HG03097 (cell line): ENCODE measurements around the gene EPHB1.
A peak's percentile ranks its signal among the peaks of the same experiment; 100 is the strongest.

Experiments
- ATAC-seq: cut with Tn5 transposase; IDR thresholded peaks from one replicate; pipeline ENCODE4 v1.9.1; 2021; ENCODE audit not compliant: unreplicated experiment, low FRiP score

Gene EPHB1

DNA sequence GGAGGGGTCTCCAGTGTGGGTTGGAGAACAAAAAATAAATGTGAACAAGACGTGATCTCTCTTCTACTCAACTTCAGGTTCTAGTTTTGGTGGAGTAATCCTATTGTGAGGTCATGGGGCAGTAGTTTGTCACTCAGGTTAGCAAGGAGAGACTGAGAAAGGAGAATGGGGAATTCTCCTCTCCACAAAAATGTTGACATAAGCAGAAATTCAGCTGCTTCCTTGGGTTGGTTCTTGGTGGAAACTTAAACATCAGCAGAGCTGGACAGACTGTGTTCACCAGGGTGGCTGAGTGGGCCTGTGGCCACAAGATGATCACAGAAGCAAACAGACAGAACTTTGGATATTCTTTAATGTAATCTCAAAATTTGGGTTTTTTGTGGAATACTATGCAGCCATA is 78.7 kb downstream of the EPHB1 start:
- no peak for ATAC-seq

DNA sequence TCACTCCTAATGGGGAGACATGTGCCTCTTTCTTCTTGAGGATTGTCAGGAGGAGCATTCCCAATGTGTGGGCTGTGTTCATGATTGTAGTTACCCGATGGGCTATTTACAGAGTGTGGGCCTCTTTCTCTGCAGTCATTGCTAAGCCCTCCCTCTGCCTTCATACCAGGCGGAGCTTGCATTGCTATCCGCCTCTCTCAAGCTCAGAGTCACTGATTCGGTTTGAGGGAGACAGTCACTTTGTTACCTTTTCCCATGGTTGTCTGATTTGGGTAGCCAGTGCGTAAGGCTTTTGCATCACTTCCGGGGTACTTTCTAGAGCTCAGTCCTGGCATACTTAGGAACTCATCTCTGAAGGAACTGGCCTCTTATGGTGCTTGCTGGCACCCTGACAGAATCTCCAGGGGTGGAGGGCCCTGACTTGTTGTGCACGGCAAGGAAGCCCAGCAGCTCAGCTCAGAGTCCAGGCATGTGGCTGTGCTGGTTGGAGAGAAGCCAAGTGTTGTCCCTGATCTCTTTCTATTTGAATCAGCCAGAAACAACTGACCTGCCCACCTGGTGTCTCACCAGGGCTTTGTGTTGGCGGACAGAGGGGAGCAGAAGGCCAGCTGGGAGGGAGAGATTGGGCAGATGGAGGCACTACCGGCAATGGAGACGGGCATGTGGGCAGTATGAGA is 79.8 kb downstream of the EPHB1 start:
- ATAC-seq: no peak

DNA sequence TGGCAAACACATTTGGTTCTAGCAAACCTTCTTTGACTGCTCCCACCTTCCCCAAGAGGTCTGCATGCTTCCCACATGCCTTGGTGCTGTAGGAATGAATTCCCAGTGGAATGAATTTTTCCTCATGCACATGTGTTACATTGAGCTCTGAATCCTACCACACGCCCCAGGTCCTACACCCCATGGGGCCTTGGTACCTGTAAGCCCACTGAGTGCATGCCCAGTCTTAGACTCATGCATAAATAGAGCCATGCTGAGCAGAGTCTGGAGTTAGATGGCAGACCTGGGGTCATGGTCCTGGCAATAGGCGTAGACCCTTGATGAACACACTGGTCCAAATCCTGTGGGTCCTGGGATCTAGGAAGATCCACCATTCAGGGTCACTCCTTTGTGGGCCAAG is 81.8 kb downstream of the EPHB1 start:
- ATAC-seq: no peak

DNA sequence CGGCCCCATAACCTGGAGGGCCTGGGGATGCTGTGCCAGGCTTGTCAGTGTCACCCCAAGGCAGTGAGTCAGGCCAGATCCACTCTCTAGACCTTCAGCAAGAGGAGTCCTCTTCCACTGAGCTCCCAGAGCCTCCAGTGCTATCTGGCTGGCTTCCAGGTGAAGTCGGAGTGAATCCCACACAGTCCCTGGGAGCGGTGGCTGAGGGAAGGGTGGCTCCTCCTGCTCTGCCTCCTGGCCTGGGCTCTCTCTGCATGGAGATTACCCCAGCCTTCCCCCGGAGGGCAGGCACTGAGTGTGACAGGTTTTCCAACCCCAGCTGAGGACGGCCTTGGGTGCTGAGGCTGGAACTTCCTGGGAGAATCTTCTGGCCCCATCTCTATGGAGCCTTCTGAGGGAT is 82.7 kb downstream of the EPHB1 start:
- ATAC-seq: no peak

DNA sequence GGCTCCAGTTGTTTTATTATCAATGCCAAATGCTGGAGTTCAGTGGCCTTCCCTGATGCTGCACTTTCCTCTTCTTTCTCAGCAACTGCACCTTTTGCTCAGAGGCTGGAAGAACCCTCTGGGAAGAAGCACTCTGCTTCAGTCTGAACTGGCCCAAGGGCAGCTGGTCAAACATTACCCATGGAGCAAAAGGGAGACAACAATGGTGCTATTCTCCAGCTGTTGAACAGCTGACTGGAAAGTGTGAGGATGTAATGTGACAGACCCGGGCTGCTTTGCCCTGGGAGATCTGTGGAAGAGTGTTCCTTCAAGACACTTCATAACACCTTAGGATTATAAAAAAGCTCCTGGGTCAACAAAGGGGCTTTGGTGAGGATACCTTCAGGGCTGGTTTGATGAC is 84.9 kb downstream of the EPHB1 start:
- no peak for ATAC-seq

DNA sequence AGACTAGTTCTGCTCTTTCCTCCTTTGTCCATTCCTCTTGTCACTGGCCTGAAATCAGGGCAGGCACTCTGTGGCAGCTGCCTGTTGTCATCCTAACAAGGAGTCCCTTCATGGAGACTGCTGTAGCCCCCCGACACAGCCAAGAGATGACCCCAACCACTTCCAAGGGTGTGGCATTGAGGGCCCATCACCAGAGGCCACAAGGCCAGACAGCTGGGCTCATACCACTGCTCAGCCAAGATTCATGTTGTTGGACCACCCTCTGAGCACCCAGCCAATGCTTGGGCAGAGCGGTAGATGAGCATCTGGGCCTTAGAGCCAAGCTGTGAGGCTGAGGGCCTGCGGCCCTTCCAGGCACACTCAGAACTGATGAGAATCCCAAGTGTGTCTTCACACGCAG is 85.4 kb downstream of the EPHB1 start:
- ATAC-seq: no peak

DNA sequence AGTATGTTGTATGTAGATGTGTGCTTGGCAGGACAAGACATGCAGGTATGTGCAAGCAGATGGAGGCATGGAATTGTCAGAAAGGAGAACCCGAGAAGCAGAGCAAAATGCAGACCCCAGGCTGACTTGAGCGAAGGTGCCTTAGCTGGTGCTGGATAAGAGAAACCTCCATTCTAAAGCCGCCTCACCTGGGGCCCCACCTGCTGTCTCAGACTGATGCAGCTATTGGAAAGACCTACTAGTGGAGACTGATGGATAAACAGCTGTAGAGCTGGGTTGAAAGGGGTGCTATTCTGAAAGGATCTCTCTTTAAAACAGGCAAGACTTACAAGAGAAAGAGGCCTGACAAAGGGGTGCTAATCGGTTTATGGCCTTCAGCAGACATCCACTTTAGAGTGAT is 86.2 kb downstream of the EPHB1 start:
- no peak for ATAC-seq

DNA sequence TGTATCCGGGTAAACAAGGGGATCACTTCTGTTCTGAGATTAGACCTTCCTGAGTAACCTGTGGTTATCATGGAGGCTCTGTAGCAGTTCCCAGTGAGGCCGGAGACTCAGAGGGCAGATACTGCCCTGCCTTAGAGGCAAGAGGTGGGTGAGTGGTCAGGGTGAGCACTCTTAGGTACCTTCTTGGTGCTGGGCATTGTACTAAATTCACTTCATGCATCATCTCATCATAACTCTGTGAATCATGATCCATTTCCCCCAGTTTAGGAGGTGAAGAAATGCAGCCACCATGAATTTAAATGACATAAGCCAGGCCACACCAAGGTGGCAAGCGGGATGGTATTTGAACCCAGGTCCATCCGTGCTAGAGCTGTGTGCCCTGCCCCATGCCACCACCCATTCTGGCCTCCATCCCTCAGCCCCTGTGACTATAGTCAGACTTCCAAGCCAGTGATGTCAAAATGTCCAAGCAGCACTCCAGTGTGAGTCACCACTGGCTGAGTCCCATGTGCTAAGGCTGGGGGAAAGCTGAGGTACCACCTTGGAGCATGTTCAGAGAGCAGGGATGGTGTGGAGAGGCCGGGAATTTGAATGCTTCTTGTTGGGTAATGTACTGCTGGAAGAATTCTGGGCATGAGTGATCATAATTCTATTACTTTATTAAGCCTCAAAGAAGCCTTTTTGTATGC is 88.8 kb downstream of the EPHB1 start:
- no peak for ATAC-seq

DNA sequence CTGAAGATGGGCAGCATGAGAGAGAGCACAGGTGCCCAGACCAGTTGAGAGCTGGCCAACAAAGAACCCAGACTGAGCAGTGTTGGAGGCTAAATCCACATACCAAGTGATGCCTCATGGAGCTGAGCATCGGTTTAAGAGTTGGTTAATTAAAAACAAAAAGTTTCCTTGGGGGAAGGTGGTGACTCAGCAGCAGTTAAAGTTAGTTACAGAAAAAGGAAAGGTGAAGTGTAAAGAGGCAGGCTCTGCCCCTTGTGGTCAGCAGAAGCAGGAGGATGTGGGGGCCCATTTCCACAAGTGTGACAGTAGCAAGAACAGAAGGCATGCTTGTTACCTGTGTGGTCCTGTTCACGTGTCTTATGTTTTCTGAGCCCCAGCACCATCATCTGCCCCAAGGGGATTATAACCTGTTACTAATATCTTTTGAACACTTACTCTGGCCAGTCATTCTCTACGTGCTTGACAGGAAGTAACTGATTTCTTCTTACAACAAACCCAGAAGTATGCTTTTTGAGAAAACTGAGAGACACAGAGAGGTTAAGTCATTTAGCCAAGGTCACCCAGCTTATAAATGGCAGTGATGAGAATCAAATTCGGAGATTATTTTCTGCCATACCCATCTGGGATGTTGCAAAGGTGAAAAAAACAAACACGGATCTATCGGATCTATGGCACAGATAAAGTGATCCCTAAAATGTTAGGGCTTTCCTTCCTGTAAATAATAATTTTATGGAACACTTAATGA is 91.0 kb downstream of the EPHB1 start:
- ATAC-seq: peak; percentile 96

DNA sequence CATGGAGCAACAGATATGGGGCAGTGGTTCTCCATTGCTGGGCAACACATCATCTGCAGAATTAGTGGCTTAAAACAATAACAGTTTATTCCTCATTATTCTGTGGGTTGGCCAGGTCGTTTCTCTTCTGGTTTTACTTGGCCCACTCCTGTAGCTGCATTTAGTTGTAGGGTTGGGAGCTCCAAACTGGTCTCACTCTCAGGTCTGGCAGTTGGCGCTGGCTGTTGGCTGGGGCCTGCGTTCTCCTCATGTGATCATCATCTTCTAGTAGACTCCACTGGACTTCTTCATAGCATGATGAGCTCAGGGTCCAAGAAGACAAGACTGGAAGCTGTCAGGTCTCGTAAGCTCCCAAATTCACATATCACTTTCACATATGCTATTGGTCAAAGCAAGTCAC is 91.9 kb downstream of the EPHB1 start:
- no peak for ATAC-seq

DNA sequence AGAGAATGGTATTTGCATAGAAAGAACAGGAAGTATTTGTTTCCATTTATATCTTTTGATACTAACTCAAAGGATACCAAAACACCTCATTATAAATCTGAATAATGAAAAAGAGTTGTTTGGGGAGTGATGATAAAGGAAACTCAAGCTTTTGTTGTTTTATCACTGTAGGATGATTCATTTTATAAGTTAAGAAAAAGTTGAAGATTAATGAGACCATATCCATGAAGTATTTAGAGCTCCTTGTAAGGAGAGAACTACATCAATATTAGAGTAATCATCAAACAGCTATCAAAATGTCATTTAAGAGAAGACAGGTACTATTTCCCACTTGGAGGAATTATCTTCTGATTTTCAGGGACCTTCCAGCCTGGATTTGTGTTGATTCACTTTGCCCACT is 92.5 kb downstream of the EPHB1 start:
- ATAC-seq: no peak

DNA sequence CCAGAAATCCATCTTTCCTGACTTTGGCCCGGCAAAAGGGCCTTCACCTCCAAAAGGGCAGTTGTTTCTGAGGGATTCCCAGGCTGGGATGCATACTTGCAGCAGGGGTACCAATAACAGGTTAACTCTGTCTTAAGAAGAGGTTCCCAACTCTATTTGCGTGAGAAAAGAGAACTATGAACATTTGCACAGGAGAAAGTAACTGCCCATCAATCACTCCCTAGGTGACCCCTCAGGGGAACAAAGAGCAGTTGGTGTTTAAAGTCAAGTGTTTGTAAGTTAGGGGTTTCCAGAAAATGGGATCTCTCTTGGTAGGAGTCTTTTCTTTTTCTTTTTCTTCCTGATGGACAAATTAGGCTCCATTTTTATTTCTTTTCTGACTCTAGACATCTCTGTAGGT is 97.3 kb downstream of the EPHB1 start:
- ATAC-seq: no peak

DNA sequence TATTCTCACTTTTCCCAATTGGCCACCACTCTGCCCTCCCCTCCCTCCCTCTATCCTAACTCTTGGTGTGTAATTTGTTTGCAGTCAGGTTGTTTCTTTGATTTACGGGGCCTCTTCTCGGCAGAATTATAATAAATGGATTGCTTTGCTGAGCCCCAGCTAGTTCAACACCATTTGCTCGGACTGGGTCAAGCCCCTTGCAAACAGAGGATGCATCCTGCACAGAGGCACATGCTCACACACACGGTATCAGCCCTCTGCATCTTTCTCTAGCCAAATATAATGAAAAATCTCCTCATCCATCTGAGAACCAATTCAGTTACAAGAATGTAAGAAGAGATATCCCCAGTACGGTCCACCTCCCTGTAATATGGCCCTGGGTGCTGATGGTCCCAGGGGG is 97.7 kb downstream of the EPHB1 start:
- ATAC-seq: no peak

DNA sequence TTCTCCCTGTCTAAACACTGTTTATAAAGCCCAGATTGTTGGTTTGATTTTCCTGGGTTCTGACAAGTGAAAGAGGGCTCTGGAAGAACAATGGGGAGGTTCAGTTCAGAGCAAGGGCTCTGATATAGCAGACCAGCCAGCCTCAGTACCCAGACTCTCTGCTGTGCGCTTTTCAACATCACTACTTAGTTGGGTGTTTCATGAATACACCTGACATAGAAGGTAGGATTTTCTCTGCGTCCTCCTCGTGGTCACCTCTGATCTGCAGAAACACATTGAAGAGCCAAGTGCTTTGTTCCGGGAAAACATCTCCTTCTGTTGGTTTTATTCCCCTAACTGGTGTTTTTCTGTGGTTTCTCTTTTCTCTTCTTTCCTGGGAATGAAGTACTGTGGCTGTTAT is 99.5 kb downstream of the EPHB1 start:
- ATAC-seq: no peak

DNA sequence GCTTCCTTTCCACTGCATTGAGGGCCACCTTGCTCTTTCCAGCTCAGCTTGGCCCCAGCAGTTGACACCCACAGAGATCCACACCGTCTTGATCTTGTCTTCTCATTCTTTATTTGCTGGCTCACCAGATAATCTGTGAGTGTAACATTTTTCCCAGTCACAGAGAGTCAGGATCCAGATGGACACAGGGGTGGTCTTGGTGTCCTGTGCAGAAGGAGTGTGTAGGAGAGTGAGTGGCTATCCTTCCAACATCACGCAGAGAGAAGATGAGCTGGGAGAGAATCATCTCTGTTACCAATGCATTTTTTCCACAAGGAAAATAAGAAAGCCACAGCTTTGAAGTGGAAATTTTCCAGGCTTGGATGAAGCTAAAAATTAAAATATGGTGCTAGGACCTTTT is 100.1 kb downstream of the EPHB1 start:
- no peak for ATAC-seq

DNA sequence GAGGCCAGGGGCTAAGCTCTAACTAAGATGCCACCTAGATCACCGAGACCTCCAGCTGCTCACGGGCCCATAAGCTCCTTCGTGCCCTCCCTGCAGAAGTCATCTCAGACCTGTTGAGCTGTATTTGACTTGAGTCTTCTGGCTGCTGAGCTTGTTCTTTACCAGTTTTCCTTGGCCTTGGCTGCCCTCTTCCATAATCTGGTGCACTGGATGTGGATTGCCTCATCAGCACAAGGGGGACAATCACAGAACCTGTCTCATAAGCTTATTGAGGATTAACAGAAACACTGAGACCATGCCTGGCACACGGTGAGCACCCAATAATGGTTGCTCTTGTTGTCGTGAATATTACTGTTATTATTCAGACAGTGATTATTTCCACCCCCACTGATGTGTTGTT is 101.1 kb downstream of the EPHB1 start:
- no peak for ATAC-seq

DNA sequence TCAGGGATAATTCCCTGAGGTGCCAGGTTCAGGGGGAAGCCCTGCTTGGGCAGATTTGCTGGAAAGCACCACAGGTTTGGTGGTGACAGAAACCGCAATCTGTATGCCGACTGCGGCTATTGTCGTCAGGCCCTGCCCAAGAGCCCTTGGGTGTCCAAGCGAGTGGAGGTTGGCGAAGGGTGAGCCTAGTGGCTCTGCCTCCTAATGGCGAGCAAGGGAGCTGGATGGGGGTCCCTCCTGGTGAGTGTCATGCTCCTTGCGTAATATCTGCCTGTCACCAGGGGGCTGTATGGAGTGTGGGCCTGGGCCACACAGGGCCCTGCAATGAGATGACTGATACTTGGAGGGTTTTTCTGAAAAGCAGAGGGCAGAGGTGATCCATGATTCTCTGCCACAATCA is 101.6 kb downstream of the EPHB1 start:
- no peak for ATAC-seq

DNA sequence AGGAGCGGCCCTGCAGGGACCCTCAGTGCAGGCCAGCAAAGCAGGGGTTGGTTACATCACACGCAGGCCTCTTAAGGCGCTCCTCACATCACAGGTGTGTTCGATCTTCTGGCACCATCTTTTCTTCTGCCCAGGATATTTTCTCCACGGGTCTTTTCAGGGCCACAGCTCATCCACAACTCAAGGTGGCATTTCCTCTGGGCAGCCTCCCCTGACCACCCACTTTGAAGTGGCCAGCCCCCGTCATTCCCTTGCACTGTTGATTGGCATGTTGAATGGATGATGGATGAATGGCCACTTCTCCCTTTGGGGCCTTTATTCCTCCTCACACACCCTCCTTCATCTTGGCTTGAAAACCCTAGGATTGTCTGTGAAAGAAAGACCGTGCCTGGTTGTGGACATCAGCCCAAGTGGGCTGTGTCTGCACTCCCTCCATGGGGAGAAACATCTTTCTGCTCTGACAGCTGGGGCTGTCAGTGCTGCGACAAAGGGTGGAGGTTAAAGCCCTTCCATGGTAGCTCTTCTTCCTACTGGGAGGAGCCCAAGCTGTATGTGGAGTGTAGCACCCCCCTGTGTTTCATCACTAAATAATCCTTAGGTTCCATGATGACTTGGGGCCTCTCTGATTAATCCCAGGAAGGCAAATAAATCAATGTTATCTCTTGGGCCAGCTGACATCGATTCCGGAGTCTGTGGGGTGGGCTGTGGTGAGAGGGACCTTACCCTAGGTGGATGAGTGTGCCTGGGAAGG is 102.5 kb downstream of the EPHB1 start:
- no peak for ATAC-seq

DNA sequence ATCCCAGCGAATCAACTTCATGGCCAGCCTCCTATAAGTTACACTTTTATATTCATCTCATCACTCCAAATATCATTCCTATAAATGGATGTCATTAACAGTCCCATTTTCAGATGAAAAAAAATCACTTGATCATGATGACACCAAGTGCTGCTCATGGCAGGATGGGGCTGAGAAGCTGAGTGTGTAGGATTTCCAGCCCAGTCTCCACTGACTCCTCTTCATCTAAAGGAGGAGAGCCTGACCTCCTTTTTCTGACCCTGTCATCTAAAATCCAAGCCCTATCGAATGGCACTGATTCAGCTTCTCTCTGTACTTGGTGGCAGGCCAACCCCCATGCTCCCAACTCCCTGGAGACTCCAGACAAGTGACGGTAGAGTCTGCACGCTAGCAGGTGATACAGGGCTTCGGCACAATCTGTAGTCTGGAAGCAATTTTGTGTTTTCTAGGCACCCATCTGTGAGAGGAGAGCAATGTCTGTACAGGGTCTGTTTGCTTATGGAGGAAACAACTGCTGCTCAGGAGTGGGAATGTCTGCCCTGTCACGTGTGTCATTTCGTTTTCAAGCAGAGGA is 103.2 kb downstream of the EPHB1 start:
- no peak for ATAC-seq

DNA sequence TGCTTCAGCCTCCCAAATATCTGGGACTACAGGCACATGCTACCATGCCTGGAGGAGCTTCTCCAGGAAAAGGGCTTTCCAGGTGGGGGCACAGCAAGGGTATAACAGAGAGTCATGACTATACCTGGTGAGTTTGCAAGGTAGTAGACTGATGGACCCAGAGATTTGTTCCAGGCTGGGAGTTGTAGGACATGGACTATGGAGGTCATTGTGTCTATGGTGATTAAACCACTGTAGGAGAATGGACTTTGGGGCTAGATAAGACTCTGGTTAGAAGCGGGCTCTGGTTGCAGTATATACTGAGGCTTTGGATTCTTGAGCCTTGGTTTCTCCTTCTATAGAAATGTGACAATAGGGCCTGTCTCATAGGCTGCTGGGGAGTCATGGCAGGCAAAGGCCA is 104.7 kb downstream of the EPHB1 start:
- no peak for ATAC-seq

DNA sequence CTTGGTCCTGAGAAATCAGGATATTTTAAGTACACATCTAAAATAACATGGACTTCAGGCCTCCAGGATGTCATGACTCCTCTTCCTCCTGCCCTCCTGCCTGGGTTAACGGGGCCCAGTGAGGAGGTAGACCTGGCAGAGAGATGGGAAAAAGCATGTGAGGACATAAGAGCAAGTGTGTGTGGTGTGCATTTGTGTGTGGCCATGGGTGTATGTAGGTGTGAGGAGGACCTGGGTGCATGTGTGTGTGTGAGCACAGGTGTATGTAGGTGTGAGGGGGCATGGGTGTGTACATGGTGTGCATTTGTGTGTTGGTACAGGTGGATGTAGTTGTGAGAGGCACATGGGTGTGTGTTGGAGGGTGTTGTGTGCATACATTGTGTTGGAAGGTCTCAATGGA is 105.4 kb downstream of the EPHB1 start:
- no peak for ATAC-seq
